Activated T-cell treated with anti-CD3 and anti-CD28 coated beads, Interleukin-2, amount 50 U/mL, for 72 hours (primary cell): ENCODE data around the gene FAH. TPM values are rescaled to one million over a fixed set of nuclear protein-coding genes. Genes with fewer than 3 reads are reported as not detected.

ENCODE experiments used
- ATAC-seq, 2 donors: fragments of 150-1000 bp; cut with Tn5 transposase; replicated peaks in 1 of 2; 2 replicates each; pipeline ENCODE4 v1.10.0; 2021; ENCODE audit warnings: moderate library complexity in 2 of 2, mild to moderate bottlenecking in 1 of 2
- DNase-seq, 2 donors: peaks; one replicate each; pipeline ENCODE4 v3.0.0; 2021 to 2022; ENCODE audit warnings: mixed read lengths in 1 of 2
- H3K27ac Mint-ChIP-seq: one replicate; pipeline ENCODE4 v1.8.0; 2022; ENCODE audit warnings: mild to moderate bottlenecking, moderate library complexity, mixed read lengths
- H3K27me3 Mint-ChIP-seq: one replicate; pipeline ENCODE4 v1.8.0; 2022; ENCODE audit warnings: low read depth, mixed read lengths
- H3K36me3 Mint-ChIP-seq, 2 donors: one replicate each; pipeline ENCODE4 v1.8.0; 2022; ENCODE audit warnings: mixed read lengths in 2 of 2, mild to moderate bottlenecking in 1 of 2; ENCODE audit not compliant: insufficient read depth in 2 of 2
- H3K4me1 Mint-ChIP-seq: one replicate; pipeline ENCODE4 v1.8.0; 2022; ENCODE audit warnings: low read depth, mixed read lengths
- H3K4me3 Mint-ChIP-seq, 2 donors: one replicate each; pipeline ENCODE4 v1.8.0; 2022; ENCODE audit warnings: mild to moderate bottlenecking in 2 of 2, mixed read lengths in 2 of 2, moderate library complexity in 2 of 2
- H3K9me3 Mint-ChIP-seq, 2 donors: one replicate each; pipeline ENCODE4 v1.8.0; 2022; ENCODE audit warnings: mixed read lengths in 2 of 2
- total RNA-seq, 2 donors: library from RNA; stranded (reverse); gene quantifications; one replicate each; pipeline ENCODE4 v1.2.3, GENCODE V29; 2022

Gene FAH
- total RNA-seq, 2 donors from 2014 or later = 66.3 to 74.3 TPM

GRCh38 chr15:80180468-80180867, 27.7 kb downstream of the FAH start:
- no peak for ATAC-seq
- no peaks in the 10 kb centered on the region for H3K9me3 Mint-ChIP-seq
- no peaks in the 10 kb centered on the region for H3K27me3 Mint-ChIP-seq
- no peak overlapping the region for H3K4me3 Mint-ChIP-seq
- DNase-seq = no peak
- peaks cover 7 to 23% of the 10 kb centered on the region in 2 donors for H3K36me3 Mint-ChIP-seq
- no peaks in the 10 kb centered on the region for H3K4me1 Mint-ChIP-seq
- no peak overlapping the region for H3K27ac Mint-ChIP-seq

- H3K27me3 Mint-ChIP-seq = no peaks in the 10 kb centered on the region
These were observed 28.2 kb downstream of the FAH start for GRCh38 chr15:80180986-80181385.

GRCh38 chr15:80182611-80183261, 29.9 kb downstream of the FAH start:
- DNase-seq (no peak), ATAC-seq (no peak)
- no peaks in the 10 kb centered on the region for H3K9me3 Mint-ChIP-seq
- H3K4me1 Mint-ChIP-seq = no peaks in the 10 kb centered on the region
- H3K27me3 Mint-ChIP-seq = no peaks in the 10 kb centered on the region
- H3K27ac Mint-ChIP-seq = no peak overlapping the region
- peaks cover 7 to 31% of the 10 kb centered on the region in 2 donors for H3K36me3 Mint-ChIP-seq
- no peak overlapping the region for H3K4me3 Mint-ChIP-seq

More at GRCh38 chr15:80180986-80181385, 28.2 kb downstream of the FAH start:
- no peak for ATAC-seq
- H3K4me1 Mint-ChIP-seq = no peaks in the 10 kb centered on the region
- H3K27ac Mint-ChIP-seq = no peak overlapping the region
- H3K9me3 Mint-ChIP-seq = no peaks in the 10 kb centered on the region
- no peak for DNase-seq
- no peak overlapping the region for H3K4me3 Mint-ChIP-seq
- H3K36me3 Mint-ChIP-seq = peaks cover 7 to 23% of the 10 kb centered on the region in 2 donors

- Mint-ChIP-seq H3K9me3 (no peaks in the 10 kb centered on the region), H3K27ac (no peak overlapping the region), H3K4me3 (no peak overlapping the region), H3K4me1 (no peaks in the 10 kb centered on the region), H3K27me3 (no peaks in the 10 kb centered on the region), H3K36me3 (peaks cover 7 to 31% of the 10 kb centered on the region in 2 donors)
- DNase-seq (no peak), ATAC-seq (no peak)
These were observed 30.5 kb downstream of the FAH start for GRCh38 chr15:80183306-80183705.

GRCh38 chr15:80183886-80184285, 31.1 kb downstream of the FAH start:
- Mint-ChIP-seq H3K36me3 (peaks cover 7 to 31% of the 10 kb centered on the region in 2 donors), H3K27me3 (no peaks in the 10 kb centered on the region), H3K4me3 (no peak overlapping the region), H3K9me3 (no peaks in the 10 kb centered on the region), H3K27ac (no peak overlapping the region), H3K4me1 (no peaks in the 10 kb centered on the region)
- ATAC-seq (no peak), DNase-seq (no peak)

GRCh38 chr15:80184554-80184953, 31.8 kb downstream of the FAH start:
- Mint-ChIP-seq H3K4me1 (no peaks in the 10 kb centered on the region), H3K27me3 (no peaks in the 10 kb centered on the region), H3K9me3 (no peaks in the 10 kb centered on the region), H3K36me3 (peaks cover 6 to 28% of the 10 kb centered on the region in 2 donors), H3K4me3 (no peak overlapping the region), H3K27ac (no peak overlapping the region)
- DNase-seq (no peak), ATAC-seq (no peak)

- Mint-ChIP-seq H3K27ac (no peak overlapping the region), H3K9me3 (no peaks in the 10 kb centered on the region), H3K4me1 (no peaks in the 10 kb centered on the region), H3K27me3 (no peaks in the 10 kb centered on the region), H3K4me3 (no peak overlapping the region), H3K36me3 (peaks cover 5 to 28% of the 10 kb centered on the region in 2 donors)
- ATAC-seq (no peak), DNase-seq (no peak)
These were observed 32.4 kb downstream of the FAH start for GRCh38 chr15:80185152-80185551.

GRCh38 chr15:80186066-80186465, 33.3 kb downstream of the FAH start:
- Mint-ChIP-seq H3K4me3 (no peak overlapping the region), H3K36me3 (peaks cover 5 to 28% of the 10 kb centered on the region in 2 donors), H3K9me3 (no peaks in the 10 kb centered on the region), H3K27me3 (no peaks in the 10 kb centered on the region), H3K27ac (no peak overlapping the region), H3K4me1 (no peaks in the 10 kb centered on the region)
- ATAC-seq (no peak), DNase-seq (no peak)

GRCh38 chr15:80186597-80186996, 33.8 kb downstream of the FAH start:
- ATAC-seq = no peak

GRCh38 chr15:80188251-80188650, 35.5 kb downstream of the FAH start:
- ATAC-seq (no peak), DNase-seq (no peak)

More at GRCh38 chr15:80186597-80186996, 33.8 kb downstream of the FAH start:
- Mint-ChIP-seq H3K27ac (no peak overlapping the region), H3K9me3 (no peaks in the 10 kb centered on the region), H3K4me1 (no peaks in the 10 kb centered on the region), H3K27me3 (no peaks in the 10 kb centered on the region), H3K36me3 (peaks cover 5 to 28% of the 10 kb centered on the region in 2 donors), H3K4me3 (no peak overlapping the region)
- no peak for DNase-seq

GRCh38 chr15:80191198-80191597, 38.4 kb downstream of the FAH start:
- no peak for DNase-seq
- no peak overlapping the region for H3K4me3 Mint-ChIP-seq
- H3K27me3 Mint-ChIP-seq = no peaks in the 10 kb centered on the region
- no peaks in the 10 kb centered on the region for H3K9me3 Mint-ChIP-seq
- H3K36me3 Mint-ChIP-seq = peaks cover 0 to 7% of the 10 kb centered on the region in 2 donors
- no peak for ATAC-seq
- no peak overlapping the region for H3K27ac Mint-ChIP-seq
- H3K4me1 Mint-ChIP-seq = no peaks in the 10 kb centered on the region

More at GRCh38 chr15:80188251-80188650, 35.5 kb downstream of the FAH start:
- Mint-ChIP-seq H3K27me3 (no peaks in the 10 kb centered on the region), H3K4me3 (no peak overlapping the region), H3K36me3 (peaks cover 5 to 20% of the 10 kb centered on the region in 2 donors), H3K9me3 (no peaks in the 10 kb centered on the region), H3K27ac (no peak overlapping the region), H3K4me1 (no peaks in the 10 kb centered on the region)

GRCh38 chr15:80191897-80192595, 39.2 kb downstream of the FAH start:
- ATAC-seq = no peak
- no peaks in the 10 kb centered on the region for H3K4me1 Mint-ChIP-seq
- peaks cover 0 to 3% of the 10 kb centered on the region in 2 donors for H3K36me3 Mint-ChIP-seq
- H3K27ac Mint-ChIP-seq = no peak overlapping the region
- H3K27me3 Mint-ChIP-seq = no peaks in the 10 kb centered on the region
- no peak overlapping the region for H3K4me3 Mint-ChIP-seq
- DNase-seq = no peak
- H3K9me3 Mint-ChIP-seq = no peaks in the 10 kb centered on the region

GRCh38 chr15:80194186-80194585, 41.4 kb downstream of the FAH start:
- DNase-seq (no peak), ATAC-seq (no peak)
- Mint-ChIP-seq H3K4me1 (no peaks in the 10 kb centered on the region), H3K27ac (no peak overlapping the region), H3K9me3 (no peaks in the 10 kb centered on the region), H3K36me3 (no peaks in the 10 kb centered on the region), H3K27me3 (peaks cover 11% of the 10 kb centered on the region), H3K4me3 (no peak overlapping the region)
